ENCODE data around the gene ACTR1A. TPM values are rescaled to one million over a fixed set of nuclear protein-coding genes. Genes with fewer than 3 reads are reported as not detected.

Gene ACTR1A
- total and polyA plus RNA-seq, 2 donors: 60.2 to 63.7 TPM

DNA sequence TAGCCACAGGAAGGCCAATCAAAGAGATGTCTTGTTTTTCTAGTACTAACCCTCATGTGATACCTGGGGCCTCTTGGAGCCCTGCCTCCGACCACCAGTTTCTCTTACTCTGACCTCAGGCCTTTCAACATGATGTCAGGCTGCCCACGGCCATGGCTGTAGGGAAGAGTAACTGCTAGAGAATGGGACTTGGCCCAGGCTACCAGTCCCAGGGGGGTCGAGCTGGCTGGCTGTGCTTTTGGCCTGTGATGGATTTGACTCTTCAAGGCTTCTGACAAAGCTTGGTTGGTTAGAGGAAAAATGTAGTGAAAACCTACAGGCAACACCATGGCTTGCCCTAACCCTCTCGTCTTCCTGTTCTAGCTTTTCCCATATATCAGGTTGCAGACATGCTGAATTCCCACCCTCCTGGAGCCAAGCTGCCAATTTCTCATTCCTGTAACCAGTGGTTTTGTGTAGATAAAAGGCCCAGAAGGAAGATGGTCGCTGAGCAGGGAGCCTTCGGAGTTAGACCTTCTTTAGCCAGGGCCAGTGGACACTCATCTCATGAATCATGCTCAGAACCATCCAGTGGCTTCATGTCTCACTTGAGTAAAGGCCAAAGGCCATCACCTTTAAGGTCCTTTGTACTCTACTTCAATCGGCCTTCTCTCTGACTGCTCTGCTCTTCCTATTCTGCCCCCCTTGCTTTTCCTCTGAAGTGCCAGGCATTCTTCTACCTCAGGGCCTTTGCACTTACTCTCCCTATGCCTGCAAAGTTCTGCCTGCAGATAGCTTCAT, 20.9 kb upstream of the ACTR1A start:
- H3K9me3 ChIP-seq (ENCODE audit: control insufficient read depth in 2 of 2, insufficient read depth in 1 of 2, low read length in 1 of 2): no peaks in the 10 kb centered on the region

DNA sequence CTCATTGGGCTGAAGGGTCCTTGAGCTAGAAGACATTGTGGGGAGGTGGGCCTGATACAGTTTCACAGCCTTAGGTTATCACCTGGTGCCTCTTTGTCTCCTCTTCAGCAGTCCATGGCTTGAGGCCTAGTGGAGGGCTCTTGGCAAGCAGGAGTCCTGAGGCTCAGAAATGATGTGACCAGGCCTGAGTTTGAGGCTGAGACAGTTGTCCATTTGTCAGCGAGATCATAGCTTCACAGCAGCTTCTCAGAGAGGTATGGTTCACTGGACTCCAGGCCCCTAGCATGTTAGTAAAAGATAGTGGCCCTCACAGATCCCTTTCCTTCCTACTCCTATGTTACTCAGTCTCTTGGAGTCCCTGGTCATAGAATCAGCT, 20.4 kb upstream of the ACTR1A start:
- Histone ChIP-seq H3K4me3 (ENCODE audit: low read length in 2 of 2) (no peak overlapping the region), H3K27ac (ENCODE audit: low read depth in 1 of 2, low read length in 1 of 2) (no peak overlapping the region), H3K27me3 (ENCODE audit: control insufficient read depth in 2 of 2, insufficient read depth in 1 of 2, low read length in 1 of 2) (no peaks in the 10 kb centered on the region), H3K9me3 (ENCODE audit: control insufficient read depth in 2 of 2, insufficient read depth in 1 of 2, low read length in 1 of 2) (no peaks in the 10 kb centered on the region), H3K4me1 (ENCODE audit: control insufficient read depth in 2 of 2, insufficient read depth in 2 of 2, low read length in 2 of 2) (no peaks in the 10 kb centered on the region), H3K36me3 (ENCODE audit: control insufficient read depth in 2 of 2, insufficient read depth in 2 of 2, low read length in 1 of 2) (peaks cover 15 to 20% of the 10 kb centered on the region in 2 donors)
- 100% methylated on average over 1 of the region's 1 CpG for WGBS
- DNase-seq (ENCODE audit: low read depth in 6 of 9, low spot score in 9 of 9): no peak

More for the DNA sequence above, 20.9 kb upstream of the ACTR1A start:
- H3K27me3 ChIP-seq (ENCODE audit: control insufficient read depth in 2 of 2, insufficient read depth in 1 of 2, low read length in 1 of 2): no peaks in the 10 kb centered on the region
- WGBS: 95% methylated on average over 7 of the region's 7 CpGs
- H3K4me3 ChIP-seq (ENCODE audit: low read length in 2 of 2): no peak overlapping the region
- DNase-seq (ENCODE audit: low read depth in 6 of 9, low spot score in 9 of 9): no peak
- no peaks in the 10 kb centered on the region for H3K4me1 ChIP-seq (ENCODE audit: control insufficient read depth in 2 of 2, insufficient read depth in 2 of 2, low read length in 2 of 2)
- peaks cover 12 to 17% of the 10 kb centered on the region in 2 donors for H3K36me3 ChIP-seq (ENCODE audit: control insufficient read depth in 2 of 2, insufficient read depth in 2 of 2, low read length in 1 of 2)
- no peak overlapping the region for H3K27ac ChIP-seq (ENCODE audit: low read depth in 1 of 2, low read length in 1 of 2)

DNA sequence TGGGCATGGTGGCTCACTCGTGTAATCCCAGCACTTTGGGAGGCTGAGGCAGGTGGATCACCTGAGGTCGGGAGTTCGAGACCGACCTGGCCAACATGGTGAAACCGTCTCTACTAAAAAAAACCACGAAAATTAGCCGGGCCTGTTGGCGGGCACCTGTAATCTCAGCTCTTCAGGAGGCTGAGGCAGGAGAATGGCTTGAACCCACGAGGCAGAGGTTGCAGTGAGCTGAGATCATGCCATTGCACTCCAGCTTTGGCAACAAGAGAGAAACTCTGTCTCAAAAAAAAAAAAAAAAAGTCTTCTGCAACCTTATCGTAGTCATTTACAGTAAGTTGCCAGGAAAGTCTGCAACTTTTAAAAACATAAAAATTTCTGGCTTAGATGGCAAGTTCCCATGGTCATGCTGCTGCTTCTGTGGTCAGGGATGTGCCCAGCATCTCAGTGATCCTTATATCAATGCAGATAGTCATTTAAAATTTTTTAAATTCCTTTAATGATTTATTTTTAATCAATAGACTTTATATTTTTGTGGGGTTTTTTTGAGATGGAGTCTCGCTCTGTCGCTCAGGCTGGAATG, 16.8 kb upstream of the ACTR1A start:
- H3K27me3 ChIP-seq (ENCODE audit: control insufficient read depth in 2 of 2, insufficient read depth in 1 of 2, low read length in 1 of 2): no peaks in the 10 kb centered on the region
- no peaks in the 10 kb centered on the region for H3K9me3 ChIP-seq (ENCODE audit: control insufficient read depth in 2 of 2, insufficient read depth in 1 of 2, low read length in 1 of 2)
- H3K4me1 ChIP-seq (ENCODE audit: control insufficient read depth in 2 of 2, insufficient read depth in 2 of 2, low read length in 2 of 2): peaks cover 0 to 4% of the 10 kb centered on the region in 2 donors
- no peak overlapping the region for H3K27ac ChIP-seq (ENCODE audit: low read depth in 1 of 2, low read length in 1 of 2)
- H3K36me3 ChIP-seq (ENCODE audit: control insufficient read depth in 2 of 2, insufficient read depth in 2 of 2, low read length in 1 of 2): peaks cover 18 to 31% of the 10 kb centered on the region in 2 donors
- 97% methylated on average over 12 of the region's 12 CpGs for WGBS
- DNase-seq (ENCODE audit: low read depth in 6 of 9, low spot score in 9 of 9): no peak
- no peak overlapping the region for H3K4me3 ChIP-seq (ENCODE audit: low read length in 2 of 2)

DNA sequence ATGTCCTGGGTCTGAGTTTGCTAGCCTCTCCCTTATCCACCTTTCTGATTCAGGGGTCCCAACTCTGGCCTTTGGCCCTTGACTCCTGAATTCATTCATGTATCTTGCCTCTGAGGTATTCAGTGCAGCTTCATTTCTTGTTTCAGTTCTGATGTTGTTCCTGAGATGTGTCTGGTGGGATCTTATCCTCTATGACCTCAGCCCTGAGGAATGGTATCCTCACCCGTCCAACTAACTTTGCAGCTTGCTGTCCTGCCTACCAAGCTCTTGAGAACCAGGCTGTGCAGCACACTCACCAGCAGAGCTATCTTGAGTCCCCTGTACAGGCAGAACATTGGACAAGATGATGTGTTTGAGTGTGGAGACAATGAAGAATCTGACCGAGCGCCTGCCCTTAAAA, 15.0 kb upstream of the ACTR1A start:
- no peak for DNase-seq (ENCODE audit: low read depth in 6 of 9, low spot score in 9 of 9)
- Histone ChIP-seq H3K4me1 (ENCODE audit: control insufficient read depth in 2 of 2, insufficient read depth in 2 of 2, low read length in 2 of 2) (peaks cover 0 to 4% of the 10 kb centered on the region in 2 donors), H3K27ac (ENCODE audit: low read depth in 1 of 2, low read length in 1 of 2) (no peak overlapping the region), H3K36me3 (ENCODE audit: control insufficient read depth in 2 of 2, insufficient read depth in 2 of 2, low read length in 1 of 2) (peaks cover 24 to 31% of the 10 kb centered on the region in 2 donors), H3K27me3 (ENCODE audit: control insufficient read depth in 2 of 2, insufficient read depth in 1 of 2, low read length in 1 of 2) (no peaks in the 10 kb centered on the region), H3K4me3 (ENCODE audit: low read length in 2 of 2) (no peak overlapping the region), H3K9me3 (ENCODE audit: control insufficient read depth in 2 of 2, insufficient read depth in 1 of 2, low read length in 1 of 2) (no peaks in the 10 kb centered on the region)
- 96% methylated on average over 3 of the region's 3 CpGs for WGBS

DNA sequence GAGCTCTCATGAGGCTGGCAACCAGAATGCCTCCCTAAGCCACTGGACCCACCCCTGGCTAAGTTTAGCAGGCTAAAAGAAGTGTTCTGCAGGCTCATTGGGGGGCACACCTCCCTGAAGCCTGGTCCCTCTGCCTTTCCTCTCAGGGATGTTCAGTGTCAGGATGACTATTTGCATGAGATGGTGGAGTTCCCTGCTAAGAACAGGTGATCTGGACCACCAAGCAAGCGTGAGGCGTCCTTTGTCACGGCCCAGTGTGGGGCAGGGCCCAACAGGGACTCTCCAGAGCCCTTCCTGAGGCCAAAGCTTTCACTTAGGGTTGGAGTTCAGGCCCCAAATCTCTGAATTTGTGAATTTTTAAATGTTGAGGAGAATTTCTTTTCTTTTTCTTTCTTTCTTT, 13.2 kb upstream of the ACTR1A start:
- peaks cover 33 to 39% of the 10 kb centered on the region in 2 donors for H3K36me3 ChIP-seq (ENCODE audit: control insufficient read depth in 2 of 2, insufficient read depth in 2 of 2, low read length in 1 of 2)
- DNase-seq (ENCODE audit: low read depth in 6 of 9, low spot score in 9 of 9): no peak
- 98% methylated on average over 3 of the region's 3 CpGs for WGBS

DNA sequence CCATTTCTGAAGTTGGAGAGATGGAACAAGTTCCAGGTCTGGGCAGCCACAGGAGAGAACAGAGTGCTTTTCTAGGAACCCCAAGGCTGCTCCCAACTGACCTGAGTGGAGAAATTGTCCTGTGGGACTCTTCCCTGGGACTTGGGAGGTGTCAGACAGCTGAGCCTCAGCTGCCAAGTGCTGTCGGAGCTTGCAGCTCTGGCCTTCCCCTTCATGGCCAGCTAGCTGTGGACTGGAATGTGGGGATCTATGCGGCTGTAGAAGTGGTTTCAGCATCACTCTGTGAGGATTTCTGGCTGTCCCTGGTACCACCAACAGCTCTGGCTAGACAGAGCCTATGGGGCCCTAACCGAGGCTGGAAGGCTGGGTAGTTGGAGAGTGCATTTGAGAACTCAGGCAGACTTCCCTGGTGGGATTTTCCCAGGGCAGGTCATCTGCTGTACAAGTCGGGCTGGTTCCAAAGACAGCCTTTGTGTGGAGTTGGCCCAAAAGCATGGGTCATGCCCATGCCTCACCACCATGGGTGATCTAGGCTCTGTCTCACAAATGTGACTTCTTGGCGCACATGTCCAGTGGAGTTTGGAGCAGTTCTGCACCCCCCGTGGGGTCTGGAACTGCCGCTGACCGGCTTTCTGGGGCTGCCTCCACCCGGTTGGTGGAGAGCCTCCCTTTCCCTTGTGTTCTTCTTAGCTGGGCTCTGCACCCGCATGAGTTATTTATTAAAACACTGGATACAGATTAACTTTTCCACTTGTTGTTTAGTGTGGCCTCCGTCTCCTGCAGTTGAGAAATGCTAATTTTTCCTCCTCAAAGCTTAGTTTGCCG, 12.2 kb upstream of the ACTR1A start:
- H3K36me3 ChIP-seq (ENCODE audit: control insufficient read depth in 2 of 2, insufficient read depth in 2 of 2, low read length in 1 of 2): peaks cover 37 to 42% of the 10 kb centered on the region in 2 donors
- no peaks in the 10 kb centered on the region for H3K9me3 ChIP-seq (ENCODE audit: control insufficient read depth in 2 of 2, insufficient read depth in 1 of 2, low read length in 1 of 2)
- no peak for DNase-seq (ENCODE audit: low read depth in 6 of 9, low spot score in 9 of 9)
- no peak overlapping the region for H3K27ac ChIP-seq (ENCODE audit: low read depth in 1 of 2, low read length in 1 of 2)
- WGBS: 97% methylated on average over 12 of the region's 12 CpGs
- peaks cover 0 to 11% of the 10 kb centered on the region in 2 donors for H3K4me1 ChIP-seq (ENCODE audit: control insufficient read depth in 2 of 2, insufficient read depth in 2 of 2, low read length in 2 of 2)
- H3K4me3 ChIP-seq (ENCODE audit: low read length in 2 of 2): no peak overlapping the region
- no peaks in the 10 kb centered on the region for H3K27me3 ChIP-seq (ENCODE audit: control insufficient read depth in 2 of 2, insufficient read depth in 1 of 2, low read length in 1 of 2)

More for the DNA sequence above, 13.2 kb upstream of the ACTR1A start:
- no peaks in the 10 kb centered on the region for H3K27me3 ChIP-seq (ENCODE audit: control insufficient read depth in 2 of 2, insufficient read depth in 1 of 2, low read length in 1 of 2)
- H3K4me3 ChIP-seq (ENCODE audit: low read length in 2 of 2): no peak overlapping the region
- H3K4me1 ChIP-seq (ENCODE audit: control insufficient read depth in 2 of 2, insufficient read depth in 2 of 2, low read length in 2 of 2): peaks cover 0 to 11% of the 10 kb centered on the region in 2 donors
- no peak overlapping the region for H3K27ac ChIP-seq (ENCODE audit: low read depth in 1 of 2, low read length in 1 of 2)
- H3K9me3 ChIP-seq (ENCODE audit: control insufficient read depth in 2 of 2, insufficient read depth in 1 of 2, low read length in 1 of 2): no peaks in the 10 kb centered on the region

DNA sequence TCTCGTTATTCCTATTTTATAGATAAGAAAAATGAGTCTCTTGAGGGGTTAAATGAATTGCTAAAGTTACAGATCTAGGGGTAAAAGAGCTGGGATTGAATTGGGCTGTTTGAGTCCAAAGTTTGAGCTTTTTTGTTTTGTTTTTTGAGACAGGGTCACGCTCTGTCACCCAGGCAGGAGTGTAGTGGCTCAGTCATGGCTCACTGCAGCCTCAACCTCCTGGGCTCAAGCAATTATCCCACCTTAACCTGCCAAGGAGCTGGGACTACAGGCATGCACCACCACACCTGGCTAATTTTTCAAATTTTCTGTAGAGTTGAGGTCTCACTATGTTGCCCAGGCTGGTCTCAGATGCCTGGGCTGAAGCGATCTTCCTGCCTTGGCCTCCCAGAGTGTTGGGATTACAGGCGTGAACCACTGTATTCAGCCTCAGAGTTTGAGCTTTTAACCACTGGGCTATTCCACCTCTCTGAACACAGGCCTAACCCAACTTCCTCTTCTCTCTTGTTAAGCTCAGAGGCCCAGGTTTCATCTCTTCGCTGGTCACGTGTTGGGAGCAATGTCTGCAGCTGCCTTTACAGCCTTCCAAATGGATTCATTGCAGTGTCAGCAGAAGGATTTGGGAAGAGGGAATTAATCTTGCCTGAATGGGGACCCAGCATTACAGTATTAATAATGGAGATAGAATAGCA, 9.2 kb upstream of the ACTR1A start:
- WGBS: 54% methylated on average over 6 of the region's 6 CpGs
- peaks cover 38 to 54% of the 10 kb centered on the region in 2 donors for H3K36me3 ChIP-seq (ENCODE audit: control insufficient read depth in 2 of 2, insufficient read depth in 2 of 2, low read length in 1 of 2)
- no peaks in the 10 kb centered on the region for H3K9me3 ChIP-seq (ENCODE audit: control insufficient read depth in 2 of 2, insufficient read depth in 1 of 2, low read length in 1 of 2)
- H3K27ac ChIP-seq (ENCODE audit: low read depth in 1 of 2, low read length in 1 of 2): peak overlapping the region; percentile 42 to 56
- no peaks in the 10 kb centered on the region for H3K27me3 ChIP-seq (ENCODE audit: control insufficient read depth in 2 of 2, insufficient read depth in 1 of 2, low read length in 1 of 2)
- DNase-seq (ENCODE audit: low read depth in 6 of 9, low spot score in 9 of 9): peak in 3 of 9 donors; percentile 21 to 44 (median 22)
- no peak overlapping the region for H3K4me3 ChIP-seq (ENCODE audit: low read length in 2 of 2)
- H3K4me1 ChIP-seq (ENCODE audit: control insufficient read depth in 2 of 2, insufficient read depth in 2 of 2, low read length in 2 of 2): peaks cover 0 to 7% of the 10 kb centered on the region in 2 donors

DNA sequence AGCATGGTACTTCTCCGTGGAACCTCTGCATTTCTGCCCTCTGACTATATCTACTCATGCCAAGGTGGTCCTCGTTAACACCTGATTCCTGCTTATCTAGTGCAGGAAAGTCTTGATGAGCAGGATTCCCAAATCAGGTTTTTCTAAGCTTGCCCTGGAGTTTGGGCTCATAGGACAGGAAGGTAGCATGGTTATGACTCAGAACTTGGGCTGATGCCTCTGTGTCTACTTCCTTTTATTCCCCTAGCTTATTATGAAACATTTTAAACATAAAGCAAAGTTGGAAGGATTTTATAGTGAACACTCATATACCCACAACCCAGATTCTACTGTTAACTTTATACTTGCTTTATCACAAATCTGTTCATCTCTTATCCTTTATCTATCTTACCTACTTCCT, 6.9 kb upstream of the ACTR1A start:
- no peak for DNase-seq (ENCODE audit: low read depth in 6 of 9, low spot score in 9 of 9)
- peaks cover 0 to 5% of the 10 kb centered on the region in 2 donors for H3K9me3 ChIP-seq (ENCODE audit: control insufficient read depth in 2 of 2, insufficient read depth in 1 of 2, low read length in 1 of 2)
- no peaks in the 10 kb centered on the region for H3K27me3 ChIP-seq (ENCODE audit: control insufficient read depth in 2 of 2, insufficient read depth in 1 of 2, low read length in 1 of 2)
- no peak overlapping the region for H3K4me3 ChIP-seq (ENCODE audit: low read length in 2 of 2)
- no peak overlapping the region for H3K27ac ChIP-seq (ENCODE audit: low read depth in 1 of 2, low read length in 1 of 2)
- WGBS: 91% methylated on average over 2 of the region's 2 CpGs
- peaks cover 6 to 17% of the 10 kb centered on the region in 2 donors for H3K4me1 ChIP-seq (ENCODE audit: control insufficient read depth in 2 of 2, insufficient read depth in 2 of 2, low read length in 2 of 2)
- H3K36me3 ChIP-seq (ENCODE audit: control insufficient read depth in 2 of 2, insufficient read depth in 2 of 2, low read length in 1 of 2): peaks cover 28 to 59% of the 10 kb centered on the region in 2 donors

Data from thymus (tissue), 11 donors.